ENCODE data around the gene CR1L. TPM values are rescaled to one million over a fixed set of nuclear protein-coding genes. Genes with fewer than 3 reads are reported as not detected.
A peak's percentile ranks its signal among the peaks of the same experiment; 100 is the strongest.
"Not testable (repeated sequence)": the region's sequence is repeated elsewhere in the genome, so short reads cannot be mapped to it uniquely, and the experiment has no call there.

CR1L gene
- total RNA-seq, 1 experiment from 2014 or later = not detected

GRCh38 chr1:207658408-207658807 lies 13.5 kb downstream of the CR1L start:
- Histone ChIP-seq H3K4me1 (replicated peaks; ENCODE audit: insufficient read depth) (no peaks in the 10 kb centered on the region), H3K9me3 (ENCODE audit: insufficient read depth, low read depth) (no peaks in the 10 kb centered on the region), H4K20me1 (ENCODE audit: insufficient read depth) (no peaks in the 10 kb centered on the region), H3K79me2 (ENCODE audit: low read depth) (no peaks in the 10 kb centered on the region), H3K36me3 (ENCODE audit: low read depth) (no peaks in the 10 kb centered on the region), H3F3A (ENCODE audit: insufficient read depth, low read depth) (no peaks in the 10 kb centered on the region), H3K4me3 (no peak overlapping the region), H3K9me2 (ENCODE audit: insufficient read depth) (no peaks in the 10 kb centered on the region), H3K27me3 (ENCODE audit: insufficient read depth, low read depth) (no peaks in the 10 kb centered on the region), H3K27ac (no peak overlapping the region), H3K4me2 (no peak overlapping the region), H2AFZ (no peak overlapping the region)
- intact Hi-C loops (cut with micrococcal nuclease; ENCODE audit: unreplicated experiment) = no loop called here
- ChIA-PET CTCF (no interaction called here), POLR2A (ENCODE audit: unreplicated experiment) (no interaction called here)
- TF ChIP-seq EZH2 (IDR thresholded peaks at IDR 0.05; ENCODE audit: low read depth) (no peak), CTCF (conservative IDR thresholded peaks at IDR 0.05) (no peak)
- BruUV-seq (replicated peaks) = no TSS peak
- no peak for DNase-seq

- no peaks in the 10 kb centered on the region for H3K9me2 ChIP-seq (ENCODE audit: insufficient read depth)
- H3K4me3 ChIP-seq = no peak overlapping the region
- TF ChIP-seq CTCF (conservative IDR thresholded peaks at IDR 0.05) = no peak
- TF ChIP-seq EZH2 (IDR thresholded peaks at IDR 0.05; ENCODE audit: low read depth) = no peak
- no peaks in the 10 kb centered on the region for H3K9me3 ChIP-seq (ENCODE audit: insufficient read depth, low read depth)
- H3K4me2 ChIP-seq = no peak overlapping the region
- H3K36me3 ChIP-seq (ENCODE audit: low read depth) = no peaks in the 10 kb centered on the region
- intact Hi-C loops (cut with micrococcal nuclease; ENCODE audit: unreplicated experiment) = no loop called here
- H3F3A ChIP-seq (ENCODE audit: insufficient read depth, low read depth) = no peaks in the 10 kb centered on the region
- no peak overlapping the region for H2AFZ ChIP-seq
- ChIA-PET POLR2A (ENCODE audit: unreplicated experiment) (no interaction called here), CTCF (no interaction called here)
- H3K79me2 ChIP-seq (ENCODE audit: low read depth) = no peaks in the 10 kb centered on the region
- no peaks in the 10 kb centered on the region for H3K27me3 ChIP-seq (ENCODE audit: insufficient read depth, low read depth)
- H4K20me1 ChIP-seq (ENCODE audit: insufficient read depth) = no peaks in the 10 kb centered on the region
- no peak overlapping the region for H3K27ac ChIP-seq
- no peak for DNase-seq
- no peaks in the 10 kb centered on the region for H3K4me1 ChIP-seq (replicated peaks; ENCODE audit: insufficient read depth)
- no TSS peak for BruUV-seq (replicated peaks)
Observed at GRCh38 chr1:207658904-207659485, 14.1 kb downstream of the CR1L start.

GRCh38 chr1:207659545-207660153 lies 14.7 kb downstream of the CR1L start:
- H4K20me1 ChIP-seq (ENCODE audit: insufficient read depth) = no peaks in the 10 kb centered on the region
- no peaks in the 10 kb centered on the region for H3K9me3 ChIP-seq (ENCODE audit: insufficient read depth, low read depth)
- intact Hi-C loops (cut with micrococcal nuclease; ENCODE audit: unreplicated experiment) = no loop called here
- H3K4me3 ChIP-seq = no peak overlapping the region
- no peaks in the 10 kb centered on the region for H3K27me3 ChIP-seq (ENCODE audit: insufficient read depth, low read depth)
- H3K79me2 ChIP-seq (ENCODE audit: low read depth) = no peaks in the 10 kb centered on the region
- H2AFZ ChIP-seq = no peak overlapping the region
- H3K36me3 ChIP-seq (ENCODE audit: low read depth) = no peaks in the 10 kb centered on the region
- no peak overlapping the region for H3K27ac ChIP-seq
- H3K9me2 ChIP-seq (ENCODE audit: insufficient read depth) = no peaks in the 10 kb centered on the region
- H3K4me1 ChIP-seq (replicated peaks; ENCODE audit: insufficient read depth) = no peaks in the 10 kb centered on the region
- ChIA-PET CTCF (no interaction called here), POLR2A (ENCODE audit: unreplicated experiment) (interaction anchor here (0.5 kb wide), 1 partner anchor 9 kb away, joined by 11 read pairs; no protein-coding TSS in a partner anchor)
- TF ChIP-seq CTCF (conservative IDR thresholded peaks at IDR 0.05) = no peak
- TF ChIP-seq EZH2 (IDR thresholded peaks at IDR 0.05; ENCODE audit: low read depth) = no peak
- no peak overlapping the region for H3K4me2 ChIP-seq
- DNase-seq = peak in 1 of 2 experiments; percentile 54
- no peaks in the 10 kb centered on the region for H3F3A ChIP-seq (ENCODE audit: insufficient read depth, low read depth)
- BruUV-seq (replicated peaks) = no TSS peak

- H3K9me3 ChIP-seq (ENCODE audit: insufficient read depth, low read depth); DNase-seq; H3K27me3 ChIP-seq (ENCODE audit: insufficient read depth, low read depth); CTCF ChIA-PET; H3K79me2 ChIP-seq (ENCODE audit: low read depth); H3F3A ChIP-seq (ENCODE audit: insufficient read depth, low read depth); BruUV-seq (replicated peaks); H3K4me1 ChIP-seq (replicated peaks; ENCODE audit: insufficient read depth); H4K20me1 ChIP-seq (ENCODE audit: insufficient read depth); H3K36me3 ChIP-seq (ENCODE audit: low read depth); POLR2A ChIA-PET (ENCODE audit: unreplicated experiment); H3K4me3 ChIP-seq; H2AFZ ChIP-seq; H3K27ac ChIP-seq; intact Hi-C loops (cut with micrococcal nuclease; ENCODE audit: unreplicated experiment); H3K4me2 ChIP-seq; H3K9me2 ChIP-seq (ENCODE audit: insufficient read depth): not testable (repeated sequence)
Observed at GRCh38 chr1:207661420-207661819, 16.5 kb downstream of the CR1L start.

Data from PC-9 (cell line).